Hepatocyte (in vitro differentiated cells): ENCODE data around the gene PRRT4. TPM values are rescaled to one million over a fixed set of nuclear protein-coding genes. Genes with fewer than 3 reads are reported as not detected.

ENCODE experiments used
- DNase-seq: peaks from one replicate; pipeline ENCODE4 v3.0.0-alpha.2; 2016; ENCODE audit warnings: low spot score
- H2AFZ ChIP-seq: fragments of 200-600 bp; sonication (generic); 2 replicates; pipeline ENCODE4 v1.6.0; 2016; ENCODE audit warnings: antibody characterized with exemption, mild to moderate bottlenecking
- H3K27ac ChIP-seq: fragments of 200-600 bp; sonication (generic); 2 replicates; pipeline ENCODE4 v1.5.1; 2016; ENCODE audit warnings: mild to moderate bottlenecking
- H3K27me3 ChIP-seq: fragments of 200-600 bp; sonication (generic); 2 replicates; pipeline ENCODE4 v1.6.1; 2016
- H3K36me3 ChIP-seq: fragments of 200-600 bp; sonication (generic); replicated peaks from 2 replicates; pipeline ENCODE4 v1.5.1; 2016; ENCODE audit warnings: low read depth; ENCODE audit not compliant: insufficient read depth
- H3K4me1 ChIP-seq: fragments of 200-600 bp; sonication (generic); 2 replicates; pipeline ENCODE4 v1.5.1; 2016; ENCODE audit warnings: mild to moderate bottlenecking, moderate library complexity; ENCODE audit not compliant: insufficient read depth
- H3K4me2 ChIP-seq: fragments of 200-600 bp; sonication (generic); 2 replicates; pipeline ENCODE4 v1.6.0; 2016
- H3K4me3 ChIP-seq: fragments of 200-600 bp; sonication (generic); 2 replicates; pipeline ENCODE4 v1.5.1; 2016; ENCODE audit warnings: mild to moderate bottlenecking
- H3K79me2 ChIP-seq: fragments of 200-600 bp; sonication (generic); 2 replicates; pipeline ENCODE4 v1.6.0; 2017; ENCODE audit warnings: mild to moderate bottlenecking
- H3K9me2 ChIP-seq: fragments of 200-600 bp; sonication (generic); replicated peaks from 2 replicates; pipeline ENCODE4 v1.6.0; 2017; ENCODE audit warnings: mild to moderate bottlenecking; ENCODE audit not compliant: insufficient read depth
- H3K9me3 ChIP-seq: fragments of 200-600 bp; sonication (generic); 2 replicates; pipeline ENCODE4 v1.5.1; 2016; ENCODE audit warnings: low read depth, mild to moderate bottlenecking
- H4K20me1 ChIP-seq: fragments of 200-600 bp; sonication (generic); 2 replicates; pipeline ENCODE4 v1.6.0; 2016; ENCODE audit warnings: mild to moderate bottlenecking; ENCODE audit not compliant: insufficient read depth, poor library complexity, severe bottlenecking
- EZH2 ChIP-seq: fragments of 200-600 bp; sonication (generic); IDR thresholded peaks from 2 replicates; pipeline ENCODE4 v1.6.1; 2016; ENCODE audit warnings: antibody characterized with exemption, mild to moderate bottlenecking, borderline replicate concordance
- EZH2phosphoT487 ChIP-seq: fragments of 200-600 bp; sonication (generic); IDR thresholded peaks from one replicate; pipeline ENCODE4 v1.6.1; 2018; ENCODE audit warnings: antibody characterized with exemption, mild to moderate bottlenecking, low read depth, moderate library complexity; ENCODE audit not compliant: unreplicated experiment, severe bottlenecking
- WGBS: methylation state at CpG from one replicate; pipeline ENCODE4 v1.1.6; 2016; ENCODE audit warnings: low lambda C conversion rate; ENCODE audit errors: missing lambda C conversion rate; 5-methylcytosine and 5-hydroxymethylcytosine counted together
- polyA plus RNA-seq: library from polyadenylated mRNA; unstranded; fragments of >200 nt; fragmentation: Nextera tagmentation; extraction: Ambion mirVana; gene quantifications from 2 replicates; pipeline ENCODE4 v1.2.1, GENCODE V29; 2016
- total RNA-seq: library from RNA; depleted of rRNA; stranded (reverse); fragments of >200 nt; gene quantifications from 2 replicates; pipeline ENCODE4 v1.2.3, GENCODE V29; 2014
- TF ChIP-seq, protein P1 (sequence below): fragments of 200-600 bp; sonication (generic); IDR thresholded peaks from 2 replicates; pipeline ENCODE4 v1.5.1; 2016; ENCODE audit warnings: antibody characterized with exemption, mild to moderate bottlenecking; ENCODE audit not compliant: poor library complexity

Gene PRRT4
- total and polyA plus RNA-seq, 2 experiments from 2014 or later, result 2.2 to 4.1 TPM

DNA sequence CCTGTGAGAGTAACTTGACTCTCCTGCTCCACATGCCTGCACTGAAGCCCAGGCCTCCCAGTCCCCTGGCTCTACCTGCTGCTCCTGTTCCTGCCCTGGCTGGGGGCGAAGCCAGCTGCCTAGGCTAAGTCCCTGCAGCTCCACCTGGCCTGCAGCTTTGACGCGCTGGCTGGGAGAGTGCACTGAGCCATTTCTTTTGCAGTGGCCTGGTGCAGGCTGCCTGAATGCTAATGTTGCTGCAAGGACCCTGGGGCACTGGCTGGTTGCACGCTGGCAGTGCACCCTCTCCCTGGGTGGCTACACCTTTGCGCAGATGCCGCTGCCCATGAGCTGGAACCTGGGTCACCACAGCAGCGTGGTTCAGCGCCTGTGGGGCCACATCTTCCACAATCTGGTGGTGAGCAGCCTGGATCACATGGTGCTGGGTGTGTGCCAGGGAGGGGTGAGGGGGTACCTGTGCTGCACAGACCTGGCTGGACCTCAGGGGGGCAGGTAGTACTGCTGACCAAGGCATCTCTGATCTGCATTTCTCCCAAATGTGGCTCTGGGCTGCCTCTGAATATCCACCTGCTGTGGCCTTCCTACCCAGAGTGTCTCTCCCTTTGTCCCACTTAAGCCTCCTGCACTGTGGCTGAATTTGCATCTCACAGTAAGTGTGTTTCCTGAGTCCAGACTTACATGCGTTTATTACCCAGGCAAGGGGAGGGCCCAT lies 28.3 kb upstream of the PRRT4 start:
- H3K27me3 ChIP-seq, result peaks cover 3% of the 10 kb centered on the region
- H3K79me2 ChIP-seq, result no peaks in the 10 kb centered on the region
- H3K9me2 ChIP-seq, result no peaks in the 10 kb centered on the region
- H3K9me3 ChIP-seq, result no peaks in the 10 kb centered on the region
- H2AFZ ChIP-seq, result no peak overlapping the region
- H3K4me1 ChIP-seq, result no peaks in the 10 kb centered on the region
- H4K20me1 ChIP-seq, result no peaks in the 10 kb centered on the region
- DNase-seq, result no peak
- no peak overlapping the region for H3K27ac ChIP-seq
- H3K36me3 ChIP-seq, result no peaks in the 10 kb centered on the region
- no peak overlapping the region for H3K4me3 ChIP-seq
- TF ChIP-seq EZH2 (no peak), EZH2phosphoT487 (no peak)
- TF ChIP-seq, protein P1, sequence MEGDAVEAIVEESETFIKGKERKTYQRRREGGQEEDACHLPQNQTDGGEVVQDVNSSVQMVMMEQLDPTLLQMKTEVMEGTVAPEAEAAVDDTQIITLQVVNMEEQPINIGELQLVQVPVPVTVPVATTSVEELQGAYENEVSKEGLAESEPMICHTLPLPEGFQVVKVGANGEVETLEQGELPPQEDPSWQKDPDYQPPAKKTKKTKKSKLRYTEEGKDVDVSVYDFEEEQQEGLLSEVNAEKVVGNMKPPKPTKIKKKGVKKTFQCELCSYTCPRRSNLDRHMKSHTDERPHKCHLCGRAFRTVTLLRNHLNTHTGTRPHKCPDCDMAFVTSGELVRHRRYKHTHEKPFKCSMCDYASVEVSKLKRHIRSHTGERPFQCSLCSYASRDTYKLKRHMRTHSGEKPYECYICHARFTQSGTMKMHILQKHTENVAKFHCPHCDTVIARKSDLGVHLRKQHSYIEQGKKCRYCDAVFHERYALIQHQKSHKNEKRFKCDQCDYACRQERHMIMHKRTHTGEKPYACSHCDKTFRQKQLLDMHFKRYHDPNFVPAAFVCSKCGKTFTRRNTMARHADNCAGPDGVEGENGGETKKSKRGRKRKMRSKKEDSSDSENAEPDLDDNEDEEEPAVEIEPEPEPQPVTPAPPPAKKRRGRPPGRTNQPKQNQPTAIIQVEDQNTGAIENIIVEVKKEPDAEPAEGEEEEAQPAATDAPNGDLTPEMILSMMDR, result no peak
- WGBS, result 86% methylated on average over 9 of the region's 9 CpGs
- H3K4me2 ChIP-seq, result no peak overlapping the region

DNA sequence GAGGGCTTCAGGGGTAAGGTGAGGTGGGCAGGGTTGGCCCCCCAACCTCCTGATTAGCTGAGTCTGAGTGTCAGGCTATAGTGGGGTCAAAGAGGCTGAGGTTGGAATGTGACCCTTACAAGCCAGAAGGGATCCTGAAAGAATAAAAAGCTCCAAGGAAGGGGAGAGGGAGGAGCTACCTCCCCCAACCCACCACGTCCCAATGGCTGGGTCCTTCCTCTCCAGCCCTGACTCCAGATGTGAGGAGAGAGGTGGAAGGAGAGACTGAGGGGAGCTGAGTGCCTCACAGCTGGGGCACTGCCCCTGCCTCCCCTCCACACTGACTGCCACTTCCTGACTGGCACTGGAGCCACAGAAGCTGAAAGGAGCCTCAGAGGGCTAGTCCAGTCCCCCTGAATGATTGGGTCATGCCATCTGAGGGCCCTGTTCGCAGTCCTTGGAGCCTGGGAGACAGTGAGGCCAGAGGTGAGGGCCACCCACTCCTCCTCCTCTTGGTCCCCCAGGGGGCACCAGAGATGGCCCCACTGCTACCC lies 27.7 kb upstream of the PRRT4 start:
- Histone ChIP-seq H3K4me3 (no peak overlapping the region), H3K9me2 (no peaks in the 10 kb centered on the region), H3K79me2 (no peaks in the 10 kb centered on the region), H3K36me3 (no peaks in the 10 kb centered on the region), H2AFZ (no peak overlapping the region), H3K4me1 (no peaks in the 10 kb centered on the region), H4K20me1 (no peaks in the 10 kb centered on the region), H3K4me2 (no peak overlapping the region), H3K27me3 (peaks cover 3% of the 10 kb centered on the region), H3K9me3 (no peaks in the 10 kb centered on the region), H3K27ac (no peak overlapping the region)
- no peak for TF ChIP-seq EZH2phosphoT487
- TF ChIP-seq, protein P1, result no peak
- no peak for TF ChIP-seq EZH2
- WGBS, result 50% methylated on average over 2 of the region's 2 CpGs
- DNase-seq, result no peak

DNA sequence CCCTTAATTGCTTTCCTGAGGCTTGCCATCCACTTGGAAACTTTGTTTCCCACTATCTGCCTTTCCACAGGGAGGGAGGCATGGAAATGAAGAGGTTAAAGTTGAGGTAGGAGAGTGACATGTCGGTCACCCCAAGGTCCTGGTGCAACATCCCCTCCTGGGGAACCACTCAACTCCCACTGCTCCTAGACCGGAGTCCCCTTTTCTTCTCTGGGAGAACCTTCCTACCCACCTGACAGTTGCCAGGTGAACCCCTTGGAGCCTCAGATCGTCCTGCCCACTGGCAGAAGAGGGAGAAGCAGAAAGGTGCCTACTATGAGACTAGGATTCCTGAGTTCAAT lies 26.6 kb upstream of the PRRT4 start:
- Histone ChIP-seq H3K79me2 (no peaks in the 10 kb centered on the region), H3K36me3 (no peaks in the 10 kb centered on the region), H3K9me2 (no peaks in the 10 kb centered on the region), H3K4me3 (no peak overlapping the region), H2AFZ (no peak overlapping the region), H3K9me3 (no peaks in the 10 kb centered on the region), H3K4me2 (no peak overlapping the region), H3K4me1 (no peaks in the 10 kb centered on the region), H3K27me3 (peaks cover 3% of the 10 kb centered on the region), H4K20me1 (no peaks in the 10 kb centered on the region), H3K27ac (no peak overlapping the region)
- DNase-seq, result no peak
- WGBS, result 53% methylated on average over 3 of the region's 3 CpGs
- TF ChIP-seq EZH2, result no peak
- TF ChIP-seq, protein P1, result no peak
